SJCRH30 (cell line): Measurements from ENCODE around the gene CCND2. TPM values are rescaled to one million over a fixed set of nuclear protein-coding genes. Genes with fewer than 3 reads are reported as not detected.
A peak's percentile ranks its signal among the peaks of the same experiment; 100 is the strongest.

Source experiments
- DNase-seq, 2 experiments: peaks; one replicate each; pipeline ENCODE4 v3.0.0-alpha.2; 2015 to 2020
- H3K27ac ChIP-seq: fragments of 250-450 bp; sonication (Bioruptor Pico); 2 replicates; pipeline ENCODE4 v1.5.1; 2020; ENCODE audit warnings: mild to moderate bottlenecking, moderate library complexity
- H3K27me3 ChIP-seq: fragments of 250-450 bp; sonication (Bioruptor Pico); 2 replicates; pipeline ENCODE4 v1.5.1; 2020; ENCODE audit warnings: mild to moderate bottlenecking, moderate library complexity
- H3K36me3 ChIP-seq: fragments of 250-450 bp; sonication (Bioruptor Pico); 2 replicates; pipeline ENCODE4 v1.5.1; 2020; ENCODE audit warnings: mild to moderate bottlenecking, moderate library complexity
- H3K4me1 ChIP-seq: fragments of 250-450 bp; sonication (Bioruptor Pico); 2 replicates; pipeline ENCODE4 v1.5.1; 2020; ENCODE audit warnings: mild to moderate bottlenecking, moderate library complexity
- H3K4me3 ChIP-seq: fragments of 250-450 bp; sonication (Bioruptor Pico); 2 replicates; pipeline ENCODE4 v1.5.1; 2020; ENCODE audit warnings: mild to moderate bottlenecking, moderate library complexity
- H3K9me3 ChIP-seq: fragments of 250-450 bp; sonication (Bioruptor Pico); replicated peaks from 2 replicates; pipeline ENCODE4 v1.5.1; 2020; ENCODE audit warnings: mild to moderate bottlenecking, moderate library complexity
- total RNA-seq: library from RNA; depleted of rRNA; stranded (reverse); fragments of >200 nt; shearing (Covaris generic); gene quantifications from 2 replicates; pipeline ENCODE4 v1.2.3, GENCODE V29; 2014

Gene CCND2
- total RNA-seq, 1 experiment from 2014 or later: 987 TPM

GRCh38 chr12:4287325-4288211, 14.0 kb downstream of the CCND2 start:
- Histone ChIP-seq H3K27me3 (no peaks in the 10 kb centered on the region), H3K36me3 (peaks cover 99% of the 10 kb centered on the region), H3K9me3 (no peaks in the 10 kb centered on the region), H3K27ac (no peak overlapping the region), H3K4me3 (no peak overlapping the region), H3K4me1 (peaks cover 4% of the 10 kb centered on the region; the same call in 1 of the 2 replicates)
- peak in 1 of 2 experiments; percentile 56 for DNase-seq

DNA sequence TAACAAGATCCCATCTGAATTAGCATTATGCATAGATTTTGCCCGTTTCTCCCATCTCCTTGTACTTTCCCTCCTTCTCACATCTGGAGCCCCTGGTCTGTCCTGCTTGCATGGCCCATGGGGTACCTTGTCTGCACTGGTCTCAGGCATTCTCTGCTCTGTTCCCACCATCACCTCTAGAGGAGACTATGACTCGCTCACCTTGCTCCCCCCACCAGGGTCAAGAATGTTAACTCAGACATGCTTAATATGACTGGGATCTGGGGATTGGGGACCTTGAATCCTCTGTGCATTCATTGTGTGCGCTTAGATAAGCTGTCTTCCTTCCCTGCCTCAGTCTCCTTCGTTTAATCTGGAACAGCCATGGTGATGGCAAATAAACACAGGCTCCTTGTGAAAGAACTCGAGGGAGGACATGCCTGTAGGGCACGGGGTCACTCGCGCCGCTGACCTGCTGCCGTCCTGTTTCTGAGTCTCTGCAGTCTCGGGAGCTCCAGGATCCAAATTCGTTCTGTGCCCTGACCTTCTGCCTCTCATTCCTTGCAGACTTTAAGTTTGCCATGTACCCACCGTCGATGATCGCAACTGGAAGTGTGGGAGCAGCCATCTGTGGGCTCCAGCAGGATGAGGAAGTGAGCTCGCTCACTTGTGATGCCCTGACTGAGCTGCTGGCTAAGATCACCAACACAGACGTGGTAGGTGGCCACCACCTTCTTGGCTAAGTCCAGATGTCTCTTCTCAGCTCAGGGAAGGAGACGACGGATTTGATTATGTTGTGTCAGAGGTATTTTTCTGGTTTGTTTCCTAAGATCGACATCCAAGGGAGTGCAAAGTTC, 15.0 kb downstream of the CCND2 start:
- no peaks in the 10 kb centered on the region for H3K27me3 ChIP-seq
- DNase-seq: no peak
- H3K36me3 ChIP-seq: peaks cover 99% of the 10 kb centered on the region
- no peak overlapping the region for H3K4me3 ChIP-seq
- H3K27ac ChIP-seq: no peak overlapping the region
- no peaks in the 10 kb centered on the region for H3K9me3 ChIP-seq
- H3K4me1 ChIP-seq: peaks cover 4% of the 10 kb centered on the region; the same call in 1 of the 2 replicates

- Histone ChIP-seq H3K4me3 (no peak overlapping the region), H3K27me3 (no peaks in the 10 kb centered on the region), H3K4me1 (peaks cover 4% of the 10 kb centered on the region; the same call in 1 of the 2 replicates), H3K27ac (no peak overlapping the region), H3K9me3 (no peaks in the 10 kb centered on the region), H3K36me3 (peaks cover 99% of the 10 kb centered on the region)
- DNase-seq: no peak
Measured at GRCh38 chr12:4289231-4289878, 15.8 kb downstream of the CCND2 start.

GRCh38 chr12:4289998-4290790, 16.6 kb downstream of the CCND2 start:
- Histone ChIP-seq H3K4me1 (peaks cover 4% of the 10 kb centered on the region; the same call in 1 of the 2 replicates), H3K4me3 (no peak overlapping the region), H3K27me3 (no peaks in the 10 kb centered on the region), H3K9me3 (no peaks in the 10 kb centered on the region), H3K27ac (no peak overlapping the region), H3K36me3 (peaks cover 100% of the 10 kb centered on the region)
- DNase-seq: no peak

DNA sequence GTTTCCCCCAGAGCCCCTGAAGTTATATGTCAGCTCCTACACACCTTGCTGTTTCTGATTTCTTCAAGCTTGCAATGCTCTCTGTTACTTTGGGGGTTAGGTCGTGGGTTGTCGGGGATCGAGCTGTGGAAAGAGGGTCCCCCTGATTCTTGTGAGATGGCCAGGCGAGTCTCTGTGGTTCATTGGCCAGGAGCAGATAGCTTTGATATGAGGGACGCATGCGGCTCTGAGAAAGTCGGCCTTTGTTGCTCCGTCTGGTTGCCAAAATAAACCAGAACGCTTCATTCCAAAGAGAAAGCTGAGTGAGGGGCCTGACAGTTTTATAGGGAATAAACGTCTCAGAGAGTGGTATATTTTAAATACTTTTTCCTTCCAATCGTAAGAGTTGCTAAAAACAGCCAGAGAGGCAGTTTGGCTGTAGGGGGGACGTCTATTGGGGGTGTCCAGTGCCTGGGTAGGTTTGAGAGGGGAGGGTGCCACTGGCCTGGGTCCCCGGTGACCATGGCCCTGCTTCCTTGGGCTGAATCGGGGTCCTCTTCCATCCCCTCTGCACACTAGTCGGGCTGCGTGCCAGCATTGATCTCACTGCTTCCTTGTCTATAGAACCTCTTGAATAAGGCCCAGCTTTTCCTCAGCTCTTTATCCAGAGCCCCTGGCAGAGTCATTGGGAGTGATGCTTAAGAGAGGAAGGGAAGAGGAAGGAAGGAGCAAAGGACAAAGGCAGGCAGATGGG, 18.9 kb downstream of the CCND2 start:
- no peak for DNase-seq
- Histone ChIP-seq H3K27me3 (no peaks in the 10 kb centered on the region), H3K4me1 (peaks cover 2% of the 10 kb centered on the region; the same call in 1 of the 2 replicates), H3K4me3 (no peak overlapping the region), H3K36me3 (peaks cover 99% of the 10 kb centered on the region), H3K9me3 (no peaks in the 10 kb centered on the region), H3K27ac (no peak overlapping the region)

- DNase-seq: no peak
- Histone ChIP-seq H3K4me1 (peaks cover under 1% of the 10 kb centered on the region; the same call in 1 of the 2 replicates), H3K9me3 (no peaks in the 10 kb centered on the region), H3K36me3 (peaks cover 99% of the 10 kb centered on the region), H3K27me3 (no peaks in the 10 kb centered on the region), H3K27ac (no peak overlapping the region), H3K4me3 (no peak overlapping the region)
Measured at GRCh38 chr12:4293299-4293965, 19.9 kb downstream of the CCND2 start.

GRCh38 chr12:4293966-4294505, 20.5 kb downstream of the CCND2 start:
- Histone ChIP-seq H3K36me3 (peaks cover 99% of the 10 kb centered on the region), H3K27me3 (no peaks in the 10 kb centered on the region), H3K4me3 (no peak overlapping the region), H3K27ac (no peak overlapping the region), H3K9me3 (no peaks in the 10 kb centered on the region), H3K4me1 (no peaks in the 10 kb centered on the region)
- DNase-seq: no peak

GRCh38 chr12:4296751-4297150, 23.2 kb downstream of the CCND2 start:
- Histone ChIP-seq H3K9me3 (no peaks in the 10 kb centered on the region), H3K4me1 (no peaks in the 10 kb centered on the region), H3K4me3 (no peak overlapping the region), H3K27ac (no peak overlapping the region), H3K36me3 (peaks cover 99% of the 10 kb centered on the region), H3K27me3 (no peaks in the 10 kb centered on the region)
- DNase-seq: no peak

DNA sequence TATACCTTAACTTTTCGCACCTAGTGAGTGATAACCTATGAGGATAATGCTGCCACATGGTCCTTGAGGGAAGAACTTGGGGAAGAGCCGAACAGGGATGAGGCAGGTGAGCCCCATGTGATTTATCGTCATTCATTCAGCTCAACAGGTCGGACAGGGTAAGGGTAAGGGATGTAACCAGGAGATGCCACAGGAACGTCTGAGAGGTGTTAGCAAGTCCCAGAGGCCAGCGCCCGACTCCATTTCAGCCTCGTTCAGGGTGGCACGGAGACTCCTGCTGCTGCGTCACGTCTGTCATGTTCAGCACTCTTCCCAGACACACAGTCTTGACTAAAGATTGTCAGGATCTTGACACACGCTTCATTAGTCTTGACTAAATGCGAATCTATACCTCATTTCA, 24.1 kb downstream of the CCND2 start:
- no peak for DNase-seq
- no peak overlapping the region for H3K27ac ChIP-seq
- H3K36me3 ChIP-seq: peaks cover 99% of the 10 kb centered on the region
- no peaks in the 10 kb centered on the region for H3K27me3 ChIP-seq
- H3K9me3 ChIP-seq: no peaks in the 10 kb centered on the region
- H3K4me3 ChIP-seq: no peak overlapping the region
- H3K4me1 ChIP-seq: no peaks in the 10 kb centered on the region

GRCh38 chr12:4300883-4301282, 27.3 kb downstream of the CCND2 start:
- H3K9me3 ChIP-seq: no peaks in the 10 kb centered on the region
- H3K36me3 ChIP-seq: peaks cover 99% of the 10 kb centered on the region
- no peak overlapping the region for H3K27ac ChIP-seq
- H3K27me3 ChIP-seq: no peaks in the 10 kb centered on the region
- DNase-seq: no peak
- H3K4me3 ChIP-seq: no peak overlapping the region
- no peaks in the 10 kb centered on the region for H3K4me1 ChIP-seq

DNA sequence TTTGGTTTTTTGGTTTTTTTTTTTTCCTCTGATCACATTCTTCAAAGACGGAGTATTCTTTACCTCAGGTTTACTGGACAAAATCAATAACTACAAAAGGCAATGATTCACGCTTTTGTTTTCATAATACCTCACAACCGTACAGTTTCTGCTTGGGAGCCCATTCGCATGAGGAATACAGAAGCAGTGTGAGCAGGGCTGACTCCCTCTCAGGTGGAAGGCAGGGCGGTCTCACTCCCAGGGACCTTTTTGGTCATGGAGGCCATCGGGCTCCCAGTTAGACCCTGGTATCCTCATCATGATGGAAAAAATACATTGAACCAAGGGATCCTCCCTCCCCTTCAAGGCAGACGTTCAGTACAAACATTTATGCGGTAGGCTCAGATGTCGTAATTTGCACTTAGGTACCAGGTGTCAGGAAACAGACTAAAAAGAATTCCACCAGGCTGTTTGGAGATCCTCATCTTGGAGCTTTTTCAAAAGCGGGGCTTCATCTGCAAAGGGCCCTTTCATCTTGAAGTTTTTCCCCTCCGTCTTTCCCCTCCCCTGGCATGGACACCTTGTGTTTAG, 28.5 kb downstream of the CCND2 start:
- Histone ChIP-seq H3K9me3 (no peaks in the 10 kb centered on the region), H3K4me1 (no peaks in the 10 kb centered on the region), H3K27ac (no peak overlapping the region), H3K4me3 (no peak overlapping the region), H3K36me3 (peaks cover 97% of the 10 kb centered on the region), H3K27me3 (no peaks in the 10 kb centered on the region)
- no peak for DNase-seq

GRCh38 chr12:4302881-4303280, 29.3 kb downstream of the CCND2 start:
- H3K4me3 ChIP-seq: no peak overlapping the region
- H3K4me1 ChIP-seq: no peaks in the 10 kb centered on the region
- peak in 1 of 2 experiments; percentile 10 for DNase-seq
- H3K36me3 ChIP-seq: peaks cover 91% of the 10 kb centered on the region
- H3K27me3 ChIP-seq: no peaks in the 10 kb centered on the region
- H3K27ac ChIP-seq: no peak overlapping the region
- no peaks in the 10 kb centered on the region for H3K9me3 ChIP-seq

- H3K27ac ChIP-seq: no peak overlapping the region
- H3K36me3 ChIP-seq: peaks cover 90% of the 10 kb centered on the region
- H3K9me3 ChIP-seq: no peaks in the 10 kb centered on the region
- H3K4me3 ChIP-seq: no peak overlapping the region
- H3K4me1 ChIP-seq: no peaks in the 10 kb centered on the region
- H3K27me3 ChIP-seq: no peaks in the 10 kb centered on the region
- no peak for DNase-seq
Measured at GRCh38 chr12:4303750-4304149, 30.2 kb downstream of the CCND2 start.
